HG02885 (cell line): Measurements from ENCODE around the gene SMTNL2.
"Not testable (repeated sequence)": the region's sequence is repeated elsewhere in the genome, so short reads cannot be mapped to it uniquely, and the experiment has no call there.

Source experiments
- ATAC-seq: cut with Tn5 transposase; IDR thresholded peaks from one replicate; pipeline ENCODE4 v1.9.1; 2021; ENCODE audit warnings: mild to moderate bottlenecking; ENCODE audit not compliant: unreplicated experiment, poor library complexity

Gene SMTNL2

DNA sequence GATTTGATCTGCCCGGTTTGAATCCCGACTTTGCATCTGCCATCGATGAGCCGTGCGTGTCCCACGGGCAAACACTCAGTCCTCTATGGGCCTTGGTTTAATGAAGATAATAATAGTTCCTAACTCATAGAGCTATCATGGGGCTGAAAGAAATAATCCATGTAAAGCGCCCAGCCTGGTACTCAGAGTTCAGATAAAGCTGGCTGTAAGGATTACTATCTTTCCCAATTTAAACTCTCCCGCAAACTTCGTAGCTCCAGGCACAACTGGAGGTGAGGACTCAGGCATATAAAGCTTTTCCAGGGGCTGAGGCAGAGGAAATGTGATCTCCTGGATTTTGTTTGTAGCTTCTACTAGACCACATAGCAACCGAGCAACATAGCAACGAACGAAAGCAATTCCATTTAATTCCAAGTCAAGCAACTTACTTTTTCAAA lies 40.9 kb downstream of the SMTNL2 start:
- ATAC-seq: no peak

DNA sequence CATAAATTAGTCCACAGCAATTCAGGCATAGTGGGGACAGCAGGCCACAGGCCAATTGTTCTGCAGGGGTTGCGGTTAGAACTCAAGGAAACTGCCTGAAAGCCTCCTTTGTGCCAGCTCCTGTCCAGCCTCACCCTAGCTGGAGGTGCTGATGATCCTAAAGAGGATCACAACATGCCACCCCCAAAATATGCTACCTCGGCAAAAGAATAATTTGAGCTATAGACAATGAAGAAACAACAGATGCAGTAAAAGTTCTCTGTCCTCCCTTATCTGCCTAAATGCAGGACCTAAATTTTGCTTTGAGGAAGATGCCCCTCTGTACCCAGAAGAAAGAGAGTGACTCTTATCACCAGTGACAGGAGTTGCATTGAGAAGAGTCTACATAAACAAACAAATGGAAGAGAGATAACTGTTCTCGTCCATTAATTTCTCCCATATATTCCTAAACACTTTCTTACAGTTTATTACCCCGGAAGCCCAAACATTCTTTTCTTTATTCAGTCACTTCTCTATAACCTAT lies 42.5 kb downstream of the SMTNL2 start:
- no peak for ATAC-seq

DNA sequence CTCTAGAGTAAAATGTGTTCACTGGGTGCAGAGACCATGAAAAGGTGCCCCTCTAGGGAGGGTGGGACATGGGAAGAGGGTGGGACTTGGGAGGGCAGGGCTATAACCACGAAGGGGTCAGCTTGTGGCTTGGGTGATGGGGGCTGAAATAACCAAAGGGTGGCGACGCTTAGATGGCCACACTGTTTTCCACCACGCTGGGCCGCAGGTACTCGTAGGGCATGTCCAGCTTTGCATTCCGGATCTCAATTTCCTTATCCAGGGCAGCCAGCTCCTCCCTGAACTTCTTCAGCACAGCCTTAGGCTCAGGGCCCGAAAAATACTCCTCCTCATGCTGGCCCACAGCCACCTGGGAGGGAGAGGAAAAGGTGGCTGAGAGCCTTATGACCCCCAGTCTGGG lies 47.1 kb downstream of the SMTNL2 start:
- no peak for ATAC-seq

DNA sequence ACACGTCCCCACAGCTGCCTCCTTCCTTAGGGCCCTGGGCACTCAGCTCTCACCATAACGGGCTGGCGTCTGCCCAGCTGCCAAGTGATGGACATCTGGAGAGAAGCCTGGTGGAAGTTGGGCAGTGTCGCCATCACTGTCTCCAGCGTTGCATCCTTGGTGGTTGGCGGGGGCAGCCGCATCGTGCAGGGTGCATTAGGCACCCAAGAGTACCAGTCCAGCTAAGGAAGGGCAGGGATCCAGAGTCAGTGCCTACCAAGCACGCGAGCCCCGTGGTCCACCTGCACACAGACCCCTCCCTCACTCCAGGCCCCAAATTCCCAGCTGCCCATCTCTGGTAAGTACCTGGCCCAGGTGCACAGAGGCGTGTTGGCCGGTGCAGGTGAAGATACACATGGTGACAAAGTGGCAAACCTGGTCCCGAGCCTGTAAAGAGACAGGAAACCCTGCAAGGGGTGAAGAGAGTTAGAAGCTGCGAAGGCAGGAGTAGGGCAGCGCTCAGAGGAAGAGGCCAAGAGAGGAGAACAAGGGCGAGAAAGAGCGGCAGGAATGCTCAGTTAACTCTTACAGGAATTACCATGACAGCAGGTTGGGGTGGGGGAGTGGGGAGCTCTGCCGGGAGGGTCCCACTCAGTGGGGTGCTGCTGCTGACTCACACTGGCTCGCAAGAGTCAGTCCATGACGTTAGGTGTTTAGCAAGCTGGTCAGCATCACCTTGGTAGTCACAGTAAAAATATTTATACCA lies 47.7 kb downstream of the SMTNL2 start:
- ATAC-seq: no peak

DNA sequence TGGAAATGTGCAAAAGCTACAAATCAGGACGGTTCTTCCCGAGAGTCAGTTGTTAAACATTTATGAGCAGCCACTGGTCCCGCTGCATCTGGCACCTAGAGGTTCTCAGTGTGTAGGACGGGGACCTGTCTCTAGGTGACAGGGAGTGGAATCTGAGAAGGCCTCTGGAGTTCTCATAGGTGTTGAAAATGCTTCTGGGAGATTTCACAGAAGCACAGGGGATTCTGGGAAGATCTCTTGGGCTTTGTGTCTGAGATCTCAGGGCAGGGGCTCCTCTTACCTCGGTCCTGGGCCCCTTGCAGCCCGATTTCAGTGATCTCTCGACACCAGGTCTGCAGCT lies 48.2 kb downstream of the SMTNL2 start:
- no peak for ATAC-seq

DNA sequence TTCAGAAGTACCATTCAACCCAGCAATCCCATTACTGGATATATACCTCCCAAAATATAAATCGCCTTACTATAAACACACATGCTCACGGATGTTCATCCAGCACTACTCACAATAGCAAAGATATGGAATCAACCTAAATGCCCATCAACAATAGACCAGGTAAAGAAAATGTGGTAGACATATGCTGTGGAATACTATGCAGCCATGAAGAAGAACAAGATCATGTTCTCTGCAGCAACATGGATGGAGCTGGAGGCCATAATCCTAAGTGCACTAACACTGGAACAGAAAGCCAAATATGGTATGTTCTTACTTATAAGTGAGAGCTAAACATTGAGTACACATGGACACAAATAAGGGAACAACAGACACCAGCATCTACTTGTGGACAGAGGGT lies 49.3 kb downstream of the SMTNL2 start:
- ATAC-seq: no peak

DNA sequence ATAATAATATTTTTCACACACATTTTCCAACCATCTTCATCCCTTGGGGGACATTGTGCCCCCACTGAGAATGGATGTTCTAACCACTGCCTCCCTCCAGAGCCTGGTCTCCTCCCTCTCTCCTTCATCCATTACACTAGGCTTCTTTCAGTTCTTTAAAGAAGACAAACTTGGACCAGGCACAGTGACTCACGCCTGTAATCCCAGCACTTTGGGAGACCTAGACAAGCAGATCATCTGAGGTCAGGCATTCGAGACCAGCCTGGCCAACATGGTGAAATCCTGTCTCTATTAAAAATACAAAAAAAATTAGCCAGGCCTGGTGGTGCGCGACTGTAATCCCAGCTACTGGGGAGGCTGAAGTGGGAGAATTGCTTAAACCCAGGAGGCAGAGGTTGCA lies 50.6 kb downstream of the SMTNL2 start:
- ATAC-seq: no peak

DNA sequence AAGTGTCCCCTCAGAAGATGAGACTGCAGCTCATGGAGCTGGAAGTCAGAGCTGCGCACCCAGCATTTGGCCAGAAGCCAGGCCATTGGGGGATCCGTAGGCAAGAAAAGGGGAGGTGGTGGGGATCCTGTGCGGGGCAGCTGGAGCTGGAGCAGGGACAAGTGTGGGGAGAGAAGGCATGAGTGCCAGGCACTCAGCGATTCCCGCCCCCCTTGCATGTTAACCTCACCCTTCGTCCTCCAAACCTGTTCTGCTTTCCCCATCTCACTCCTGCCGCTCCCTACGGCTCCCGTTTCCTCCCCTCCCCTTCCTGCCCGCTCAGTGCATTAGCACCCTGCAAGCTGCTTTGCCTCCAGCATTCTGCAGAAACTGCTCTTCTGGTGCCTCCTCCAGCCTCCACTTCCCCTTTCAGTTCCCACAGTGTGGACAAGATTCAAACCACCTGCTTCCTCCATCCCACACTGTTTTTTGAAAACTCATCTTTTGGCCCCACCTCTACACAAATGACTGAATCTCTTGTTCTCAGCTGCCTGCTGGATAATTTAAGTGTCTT lies 51.6 kb downstream of the SMTNL2 start:
- peak; percentile 74 for ATAC-seq

DNA sequence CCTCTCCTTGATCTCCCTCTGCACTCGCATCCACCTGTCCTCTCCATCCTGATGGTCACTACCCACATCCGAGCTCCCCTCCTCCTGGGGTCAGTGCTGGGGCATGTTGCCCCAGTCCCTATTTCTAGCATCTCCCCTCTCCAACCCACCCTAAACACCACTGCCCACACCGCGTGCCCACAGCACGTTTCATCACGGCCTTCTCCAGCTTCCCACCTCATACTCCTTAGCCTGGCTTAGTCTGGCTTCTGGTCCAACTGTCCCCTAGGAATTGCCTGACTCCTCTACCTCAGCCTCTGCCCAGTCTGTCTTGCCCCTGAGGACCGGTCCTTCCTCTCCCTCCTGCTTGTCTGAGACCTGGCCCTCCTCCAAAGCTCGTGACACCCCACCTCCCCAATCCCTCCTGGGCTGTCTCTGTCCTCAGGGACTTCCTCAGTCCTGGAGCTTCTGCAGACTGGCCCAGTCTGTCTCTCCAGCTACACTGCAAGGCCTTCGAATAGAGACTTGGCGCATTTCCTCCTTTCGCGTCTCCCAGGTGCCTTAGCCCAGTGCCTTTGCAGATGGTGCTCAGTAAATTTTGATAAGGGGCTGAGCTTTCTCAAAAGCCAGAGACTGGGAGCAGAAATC lies 52.3 kb downstream of the SMTNL2 start:
- ATAC-seq: no peak

DNA sequence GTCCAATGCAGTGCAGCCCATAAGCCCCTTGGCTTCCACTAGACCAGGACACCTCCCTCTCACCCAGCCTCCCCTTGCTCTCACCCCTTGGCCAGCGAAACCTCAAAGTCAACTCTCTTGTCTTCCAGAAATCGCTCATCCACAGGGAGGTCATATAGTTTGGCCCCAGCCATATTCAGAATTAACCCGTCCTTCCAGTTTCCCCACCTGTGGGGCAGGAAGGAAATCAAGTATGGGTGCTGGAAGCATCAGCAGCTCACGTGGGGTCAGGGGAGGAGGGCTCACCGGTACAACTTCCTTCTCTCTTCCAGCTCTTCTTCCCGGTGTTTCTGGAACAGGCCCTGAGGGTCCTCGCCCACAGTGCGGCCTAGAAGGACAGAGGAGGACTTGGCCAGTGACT lies 54.4 kb downstream of the SMTNL2 start:
- ATAC-seq: not testable (repeated sequence)

DNA sequence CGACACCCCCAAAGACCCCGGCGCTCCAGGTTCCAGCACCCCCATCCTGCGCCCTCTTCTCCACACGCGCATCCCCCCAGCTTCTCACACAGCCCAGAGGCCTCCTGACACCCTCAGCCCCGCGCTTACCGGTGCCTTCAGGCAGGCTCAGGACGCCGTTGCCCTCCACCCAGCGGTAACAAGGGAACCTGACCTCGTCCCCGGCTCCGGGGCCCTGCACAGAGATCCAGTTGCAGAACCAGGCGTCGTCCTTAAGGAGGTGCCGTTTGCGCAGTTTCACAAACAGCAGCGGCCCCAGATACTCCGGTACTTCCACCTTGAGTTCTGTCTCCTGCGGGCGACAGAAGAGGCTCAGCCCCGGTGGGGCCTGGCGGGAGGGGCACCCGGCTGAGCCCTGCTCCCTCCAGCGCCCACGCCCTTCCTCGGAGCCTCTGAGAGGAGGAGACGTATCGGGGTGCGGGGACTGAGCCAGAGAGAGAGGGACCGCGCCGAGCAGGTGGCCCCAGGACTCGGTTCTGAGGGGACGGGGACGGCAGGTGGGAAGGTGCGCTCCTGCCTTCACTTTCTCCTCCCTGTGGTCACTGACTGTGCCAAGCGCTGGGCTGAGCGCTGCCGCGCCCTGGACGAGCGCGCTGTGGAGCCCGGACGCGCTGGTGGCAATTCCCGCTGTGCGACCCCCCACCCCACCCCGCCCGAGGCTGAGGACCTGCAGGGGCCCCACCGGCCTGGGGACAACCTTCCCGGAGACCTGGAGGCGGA lies 55.2 kb downstream of the SMTNL2 start:
- not testable (repeated sequence) for ATAC-seq

DNA sequence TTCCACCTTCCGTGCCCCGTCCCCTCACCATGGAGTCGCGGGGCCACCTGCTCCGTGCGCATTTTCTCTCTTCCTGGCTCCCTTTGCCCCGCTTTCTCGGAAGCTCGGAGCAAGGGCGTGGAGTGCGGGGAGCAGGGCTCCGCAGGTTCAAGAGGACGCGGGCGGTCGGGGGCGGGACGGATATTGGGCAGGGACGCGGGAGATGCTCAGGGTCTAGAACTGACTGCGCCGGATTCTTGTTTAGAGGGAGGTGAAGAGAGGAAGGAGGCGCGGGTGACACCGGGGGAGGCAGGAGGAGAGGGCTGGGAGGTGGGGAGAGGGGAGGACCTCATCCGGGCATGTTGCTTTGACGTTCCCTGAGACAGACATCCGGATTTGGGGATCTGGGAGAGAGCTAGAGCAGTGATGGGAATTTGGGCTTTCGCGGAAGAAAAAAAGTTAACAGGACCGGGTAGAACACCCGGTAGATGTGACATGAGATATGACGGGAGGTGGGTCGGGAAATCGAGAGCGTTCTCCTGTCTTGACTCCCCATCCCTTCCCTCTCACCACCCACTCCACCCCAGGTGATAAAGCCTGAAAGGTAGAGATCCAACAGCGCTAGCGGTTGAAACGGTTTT lies 56.4 kb downstream of the SMTNL2 start:
- not testable (repeated sequence) for ATAC-seq

DNA sequence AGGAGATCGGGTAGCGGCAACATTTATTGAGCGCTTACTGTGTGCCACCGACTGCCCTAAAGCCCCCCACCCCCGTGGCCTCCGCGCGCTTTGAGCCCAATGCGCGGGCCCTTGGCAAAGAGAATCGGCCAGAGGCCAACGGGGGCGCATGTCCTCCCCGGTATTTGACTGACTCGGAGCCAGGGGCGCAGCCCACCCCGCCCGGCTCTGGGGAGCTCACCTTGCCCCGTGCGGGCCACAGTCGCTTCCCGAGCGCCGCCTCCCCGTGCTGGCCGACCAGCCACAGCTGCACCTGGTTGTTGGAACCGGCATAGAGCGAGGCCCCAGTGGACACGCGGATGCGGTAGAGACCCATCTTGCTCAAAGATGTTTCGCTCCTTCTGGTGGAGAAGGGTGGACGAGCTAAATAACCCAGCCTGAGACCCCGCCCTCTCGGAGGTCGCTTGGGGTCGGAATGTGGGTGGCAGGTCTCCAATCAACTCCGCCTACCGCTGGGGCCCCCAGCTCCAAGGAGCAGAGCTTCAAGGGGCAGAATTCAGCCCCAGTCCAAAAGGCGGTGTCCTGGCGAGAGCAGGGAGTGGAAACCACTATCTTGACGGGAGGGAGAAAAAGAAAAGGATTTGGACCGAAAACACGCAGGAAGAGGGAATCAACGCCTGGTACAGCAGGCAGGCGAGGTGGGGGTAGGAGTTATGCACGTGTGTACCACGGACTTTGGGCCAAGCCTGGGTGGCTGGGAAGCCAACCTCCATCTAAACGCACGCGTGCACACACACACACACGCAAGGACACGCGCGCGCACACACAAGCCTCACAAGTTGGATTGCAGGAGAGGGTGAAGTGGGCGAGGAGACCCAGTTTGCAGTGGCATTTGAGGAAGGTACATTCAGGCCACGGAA lies 57.2 kb downstream of the SMTNL2 start, which contains the start of gene ALOX15:
ALOX15 (minus strand) TSS at position 382 of the 899 bp plus-strand sequence; CDS start at position 355, 27 bp downstream.
- ATAC-seq: no peak

DNA sequence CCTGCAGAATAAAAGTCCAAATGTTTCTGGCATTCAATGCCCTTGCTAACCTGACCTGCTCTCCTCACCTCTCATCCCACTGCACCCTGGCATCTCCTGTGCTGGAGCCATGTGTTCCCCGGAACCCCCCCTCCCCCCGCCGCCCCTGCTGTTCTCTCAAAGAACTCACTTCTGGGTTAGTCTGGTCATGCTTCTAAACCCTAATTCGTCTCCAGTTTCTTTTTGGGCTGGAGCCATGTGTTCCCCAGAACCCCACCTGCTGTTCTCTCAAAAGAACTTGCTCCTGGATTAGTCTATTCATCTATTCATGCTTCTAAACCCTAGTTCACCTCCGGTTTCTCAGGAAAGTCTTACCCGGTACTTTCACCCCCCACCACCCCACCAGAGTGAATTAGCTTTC lies 58.0 kb downstream of the SMTNL2 start:
- no peak for ATAC-seq

DNA sequence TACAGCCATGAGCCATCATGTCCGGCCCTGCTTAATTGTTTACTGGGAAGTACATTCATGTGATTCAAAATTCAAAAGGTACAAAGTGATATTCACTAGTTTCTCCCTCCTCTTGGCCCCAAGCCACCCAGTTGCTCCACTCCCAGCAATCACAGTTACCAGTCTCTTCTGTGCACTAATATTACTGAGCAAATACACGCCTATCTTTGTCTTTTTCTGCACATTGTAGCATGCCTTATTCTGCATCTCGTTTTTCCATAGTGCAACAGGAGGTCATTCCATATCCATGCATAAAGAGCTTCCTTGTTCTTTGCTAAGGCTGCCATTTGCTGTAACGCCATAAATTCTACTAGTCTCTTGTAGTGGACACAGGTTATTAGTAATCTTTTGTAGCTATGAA lies 59.3 kb downstream of the SMTNL2 start:
- ATAC-seq: no peak

DNA sequence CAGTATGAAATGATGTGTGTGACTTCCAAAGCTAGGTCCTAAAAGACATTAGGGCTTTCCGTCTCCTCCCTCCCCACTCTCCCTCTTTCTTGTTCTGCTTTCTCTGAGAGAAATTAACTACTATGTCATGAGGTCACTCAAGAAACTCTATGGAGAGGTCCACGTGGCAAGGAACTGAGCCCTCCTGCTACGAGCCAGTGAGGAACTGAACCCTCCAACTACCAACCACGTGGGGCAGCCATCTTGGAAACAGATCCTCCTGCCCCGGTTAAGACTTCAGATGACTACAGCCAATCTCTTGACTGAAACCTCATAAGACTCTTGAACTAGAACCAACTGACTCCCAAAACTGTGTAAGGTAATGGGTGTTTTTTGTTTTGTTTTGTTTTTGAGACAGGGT lies 61.3 kb downstream of the SMTNL2 start:
- no peak for ATAC-seq

DNA sequence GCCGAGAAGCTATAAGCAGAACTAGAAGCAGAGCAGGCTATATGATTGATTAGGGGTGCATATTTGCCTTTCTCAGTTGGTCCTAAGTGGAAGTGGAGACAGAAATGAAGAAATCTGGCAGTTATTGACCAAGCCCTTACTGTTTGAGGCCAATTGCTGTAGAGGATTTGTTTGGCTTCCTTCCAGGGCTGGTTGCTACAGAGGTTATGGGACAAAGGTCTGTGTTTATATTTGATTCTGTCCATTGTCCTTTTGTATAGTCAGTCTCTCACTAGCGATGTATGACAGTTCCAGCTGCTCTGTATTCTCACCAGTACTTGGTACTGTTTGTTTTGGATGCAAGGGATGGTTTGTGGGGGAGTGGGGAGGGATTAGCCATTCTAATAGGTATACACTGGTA lies 64.4 kb downstream of the SMTNL2 start:
- ATAC-seq: no peak

DNA sequence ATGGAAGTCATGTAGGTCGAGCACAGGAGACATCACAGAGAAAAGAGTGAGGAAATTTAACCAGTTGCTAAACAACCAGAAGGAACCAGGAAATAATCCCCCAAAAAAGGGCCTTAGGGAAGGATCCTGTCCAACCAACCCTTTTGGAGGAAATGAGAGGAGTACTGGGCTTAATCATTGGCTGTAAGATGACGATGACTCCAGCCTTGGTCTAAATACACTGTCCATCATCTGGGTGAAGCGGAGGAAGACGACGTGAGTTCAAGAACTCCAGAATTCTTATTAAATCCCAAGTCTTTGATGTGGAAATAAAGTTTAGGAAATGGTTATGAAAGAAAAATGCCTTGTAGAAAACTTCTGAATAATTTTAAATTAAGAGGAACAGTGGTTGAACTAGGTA lies 68.7 kb downstream of the SMTNL2 start:
- no peak for ATAC-seq

DNA sequence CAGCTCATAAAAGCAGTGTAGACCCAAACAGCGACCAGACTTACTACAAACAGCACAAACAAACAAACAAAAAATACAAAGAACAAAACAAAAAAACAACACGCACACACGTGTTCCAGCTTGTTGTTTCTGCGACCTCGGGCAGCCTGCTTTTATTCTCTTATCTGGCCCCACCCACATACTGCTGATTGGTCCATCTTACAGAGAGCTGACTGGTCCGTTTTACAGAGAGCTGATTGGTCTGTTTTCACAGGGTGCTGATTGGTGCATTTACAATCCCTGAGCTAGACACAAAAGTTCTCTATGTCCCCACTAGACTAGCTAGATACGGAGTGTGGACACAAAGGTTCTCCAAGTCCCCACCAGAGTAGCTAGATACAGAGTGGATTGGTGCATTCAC lies 71.6 kb downstream of the SMTNL2 start:
- not testable (repeated sequence) for ATAC-seq
